Esophagus (tissue), 2 donors: ENCODE data around the gene OSBPL5. TPM values are rescaled to one million over a fixed set of nuclear protein-coding genes. Genes with fewer than 3 reads are reported as not detected.

Source experiments
- H3K27ac ChIP-seq, 2 donors: one replicate each; pipeline ENCODE4 v1.5.1; 2013; ENCODE audit warnings: low read depth in 2 of 2, mild to moderate bottlenecking in 2 of 2, inconsistent platforms in 1 of 2, low read length in 1 of 2, moderate library complexity in 1 of 2
- H3K27me3 ChIP-seq, 2 donors: one replicate each; pipeline ENCODE4 v1.6.1; 2013; ENCODE audit warnings: low read length in 2 of 2, control low read depth in 1 of 2, mild to moderate bottlenecking in 1 of 2; ENCODE audit not compliant: insufficient read depth in 2 of 2, control insufficient read depth in 1 of 2
- H3K36me3 ChIP-seq, 2 donors: one replicate each; pipeline ENCODE4 v1.6.1; 2013; ENCODE audit warnings: low read length in 1 of 2; ENCODE audit not compliant: control insufficient read depth in 2 of 2, insufficient read depth in 2 of 2
- H3K4me1 ChIP-seq, 2 donors: one replicate each; pipeline ENCODE4 v1.6.1; 2013; ENCODE audit warnings: low read length in 1 of 2; ENCODE audit not compliant: control insufficient read depth in 2 of 2, insufficient read depth in 2 of 2
- H3K4me3 ChIP-seq, 2 donors: one replicate each; pipeline ENCODE4 v1.5.1; 2013; ENCODE audit warnings: low read length in 2 of 2, mild to moderate bottlenecking in 2 of 2, low read depth in 1 of 2, moderate library complexity in 1 of 2
- H3K9me3 ChIP-seq, 2 donors: one replicate each; pipeline ENCODE4 v1.6.1; 2013; ENCODE audit warnings: mild to moderate bottlenecking in 2 of 2, low read depth in 1 of 2, low read length in 1 of 2, moderate library complexity in 1 of 2; ENCODE audit not compliant: control insufficient read depth in 2 of 2, insufficient read depth in 1 of 2
- WGBS, 2 donors: extraction: QIAGEN DNeasy Blood & Tissue Kit; methylation state at CpG; one replicate each; pipeline ENCODE4 v1.1.7; 2013; 5-methylcytosine and 5-hydroxymethylcytosine counted together
- polyA plus RNA-seq, 2 donors: library from polyadenylated mRNA; stranded (reverse); fragments of 200-250 nt; gene quantifications; one replicate each; pipeline ENCODE4 v1.2.3, GENCODE V29; 2013
- donor health status: healthy with polysubstance abuse.
- donor health status: Bipolar disorder and iron deficiency.

The OSBPL5 gene
- polyA plus RNA-seq, 2 donors, result 10.4 to 12.6 TPM

- peaks cover 17 to 47% of the 10 kb centered on the region in 2 donors for H3K4me1 ChIP-seq
Measured at GRCh38 chr11:3158821-3159220, 6.3 kb downstream of the OSBPL5 start.

GRCh38 chr11:3158131-3158591 is 6.9 kb downstream of the OSBPL5 start:
- H3K9me3 ChIP-seq, result no peaks in the 10 kb centered on the region
- H3K27ac ChIP-seq, result peak overlapping the region in 1 of 2 donors; percentile 80
- H3K27me3 ChIP-seq, result no peaks in the 10 kb centered on the region
- H3K4me1 ChIP-seq, result peaks cover 17 to 43% of the 10 kb centered on the region in 2 donors
- no peaks in the 10 kb centered on the region for H3K36me3 ChIP-seq
- no peak overlapping the region for H3K4me3 ChIP-seq
- WGBS, 2 donors, result 87 to 88% methylated on average over 18 of the region's 18 CpGs

More at GRCh38 chr11:3158821-3159220, 6.3 kb downstream of the OSBPL5 start:
- H3K4me3 ChIP-seq, result no peak overlapping the region
- 85 to 89% methylated on average over 13 of the region's 13 CpGs for WGBS, 2 donors
- H3K36me3 ChIP-seq, result no peaks in the 10 kb centered on the region
- H3K27ac ChIP-seq, result peak overlapping the region; percentile 47 to 72
- no peaks in the 10 kb centered on the region for H3K9me3 ChIP-seq
- H3K27me3 ChIP-seq, result no peaks in the 10 kb centered on the region

GRCh38 chr11:3157381-3158130 is 7.6 kb downstream of the OSBPL5 start:
- H3K27me3 ChIP-seq, result no peaks in the 10 kb centered on the region
- H3K27ac ChIP-seq, result peak overlapping the region; percentile 16 to 80
- no peaks in the 10 kb centered on the region for H3K36me3 ChIP-seq
- H3K4me3 ChIP-seq, result no peak overlapping the region
- H3K4me1 ChIP-seq, result peaks cover 17 to 43% of the 10 kb centered on the region in 2 donors
- WGBS, 2 donors, result 62 to 79% methylated on average over 22 of the region's 22 CpGs
- H3K9me3 ChIP-seq, result no peaks in the 10 kb centered on the region

DNA sequence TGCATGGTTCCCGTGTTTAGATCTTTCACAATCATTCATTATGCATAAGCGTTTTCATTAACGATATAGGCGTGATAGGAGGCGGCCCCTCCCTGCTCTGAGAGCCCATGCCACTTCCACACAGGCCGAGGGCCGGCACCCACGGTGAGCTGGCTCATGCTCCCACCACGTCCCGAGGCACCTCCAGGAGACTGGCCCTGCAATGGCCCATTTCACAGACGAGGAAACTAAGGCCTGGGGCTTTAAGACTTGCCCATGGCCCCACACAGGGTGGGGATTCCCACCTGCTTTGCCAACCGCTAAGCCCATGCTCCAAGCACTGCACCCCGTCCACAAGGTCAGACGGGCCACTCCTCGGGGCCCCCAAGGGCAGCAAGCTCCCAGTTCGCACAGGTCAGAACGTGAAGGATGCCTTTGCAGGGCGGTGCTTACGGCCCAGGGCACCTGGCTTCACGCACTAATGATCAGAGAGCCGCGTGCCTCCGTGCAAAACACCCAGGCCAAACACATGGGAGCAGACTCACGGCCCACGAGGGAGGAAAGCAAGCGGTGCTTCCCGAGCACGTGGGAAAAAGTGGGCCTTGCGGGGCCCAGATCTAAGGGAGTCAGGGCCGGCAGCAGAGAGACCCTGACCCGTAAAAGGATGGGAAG is 8.3 kb downstream of the OSBPL5 start:
- no peaks in the 10 kb centered on the region for H3K9me3 ChIP-seq

GRCh38 chr11:3156282-3156660 is 8.8 kb downstream of the OSBPL5 start:
- Histone ChIP-seq H3K4me1 (peaks cover 14 to 40% of the 10 kb centered on the region in 2 donors), H3K27me3 (no peaks in the 10 kb centered on the region), H3K36me3 (no peaks in the 10 kb centered on the region), H3K4me3 (no peak overlapping the region), H3K9me3 (no peaks in the 10 kb centered on the region), H3K27ac (peak overlapping the region; percentile 45 to 80)
- 56 to 67% methylated on average over 14 of the region's 14 CpGs for WGBS, 2 donors

More for the DNA sequence above, 8.3 kb downstream of the OSBPL5 start:
- 52% methylated on average over 31 of the region's 31 CpGs for WGBS, 2 donors
- Histone ChIP-seq H3K4me1 (peaks cover 17 to 42% of the 10 kb centered on the region in 2 donors), H3K36me3 (no peaks in the 10 kb centered on the region), H3K27ac (peak overlapping the region; percentile 41 to 80), H3K4me3 (no peak overlapping the region), H3K27me3 (no peaks in the 10 kb centered on the region)

DNA sequence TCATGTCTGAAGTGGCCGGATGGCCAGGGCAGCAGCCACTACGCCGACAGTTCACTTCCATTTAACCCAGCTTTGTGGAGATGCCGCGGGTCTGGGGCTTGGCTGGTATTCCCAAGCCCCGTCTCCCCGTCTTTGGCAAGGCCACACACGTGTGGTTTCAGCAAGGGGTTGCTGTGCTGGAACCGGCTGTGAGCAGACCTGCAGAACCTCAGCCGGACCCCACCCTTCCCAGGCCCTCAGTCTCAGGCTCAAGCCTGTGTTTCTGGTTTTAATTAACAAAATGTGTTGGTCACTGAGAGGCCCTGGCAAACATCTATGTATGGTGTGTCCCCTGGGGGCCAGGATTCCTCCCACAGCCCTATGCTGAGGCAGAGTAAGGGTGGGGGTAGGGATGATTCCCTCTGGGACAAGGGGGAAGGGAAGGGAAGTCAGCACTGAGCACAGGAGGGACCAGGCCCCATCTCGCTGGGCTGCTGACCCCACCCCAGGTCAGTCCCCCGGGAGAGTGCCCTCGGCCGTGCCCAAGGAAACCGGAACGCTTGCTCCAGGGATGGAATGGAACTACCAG is 9.3 kb downstream of the OSBPL5 start:
- no peak overlapping the region for H3K4me3 ChIP-seq
- 66 to 72% methylated on average over 16 of the region's 16 CpGs for WGBS, 2 donors

GRCh38 chr11:3155216-3155615 is 9.9 kb downstream of the OSBPL5 start:
- Histone ChIP-seq H3K4me1 (peaks cover 13 to 34% of the 10 kb centered on the region in 2 donors), H3K4me3 (no peak overlapping the region), H3K27ac (peak overlapping the region; percentile 45 to 80), H3K27me3 (no peaks in the 10 kb centered on the region), H3K9me3 (no peaks in the 10 kb centered on the region), H3K36me3 (no peaks in the 10 kb centered on the region)
- 63 to 65% methylated on average over 3 of the region's 3 CpGs for whole genome bisulfite sequencing, 2 donors

More for the DNA sequence above, 9.3 kb downstream of the OSBPL5 start:
- Histone ChIP-seq H3K4me1 (peaks cover 13 to 37% of the 10 kb centered on the region in 2 donors), H3K36me3 (no peaks in the 10 kb centered on the region), H3K9me3 (no peaks in the 10 kb centered on the region), H3K27ac (peak overlapping the region; percentile 45 to 80), H3K27me3 (no peaks in the 10 kb centered on the region)

DNA sequence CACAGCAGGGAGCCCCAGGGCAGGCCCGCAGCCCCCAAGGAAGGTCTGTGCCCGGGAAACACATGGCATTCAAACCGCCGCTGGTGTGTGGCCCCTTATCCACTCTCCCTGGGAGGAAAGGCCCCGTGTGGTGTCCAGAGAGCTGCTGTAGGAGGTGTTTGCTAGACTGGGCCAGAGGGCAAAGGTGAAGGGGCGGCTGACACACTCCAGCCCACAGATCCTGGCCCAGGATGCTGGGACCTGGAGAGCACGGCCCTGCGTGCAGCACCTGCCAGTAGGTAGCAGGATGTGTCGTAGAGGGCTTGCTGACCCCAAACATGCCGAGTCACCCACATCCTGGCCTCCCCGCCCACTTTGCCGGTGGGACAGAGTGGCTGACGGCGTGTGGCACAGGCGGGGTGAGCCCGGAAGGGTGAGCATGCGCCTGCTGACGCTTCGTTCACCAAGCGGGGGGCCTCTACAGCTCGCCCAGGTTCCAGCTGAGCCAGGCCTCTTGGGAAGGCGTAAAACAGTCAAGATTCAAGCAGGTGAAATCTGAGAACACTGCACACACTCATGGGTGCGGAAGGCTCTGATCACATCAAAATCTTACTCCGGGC is 11.0 kb downstream of the OSBPL5 start:
- no peak overlapping the region for H3K4me3 ChIP-seq
- H3K36me3 ChIP-seq, result no peaks in the 10 kb centered on the region
- 79 to 83% methylated on average over 24 of the region's 24 CpGs for WGBS, 2 donors
- peak overlapping the region; percentile 53 to 64 for H3K27ac ChIP-seq
- H3K4me1 ChIP-seq, result peaks cover 9 to 26% of the 10 kb centered on the region in 2 donors
- no peaks in the 10 kb centered on the region for H3K27me3 ChIP-seq
- H3K9me3 ChIP-seq, result no peaks in the 10 kb centered on the region

DNA sequence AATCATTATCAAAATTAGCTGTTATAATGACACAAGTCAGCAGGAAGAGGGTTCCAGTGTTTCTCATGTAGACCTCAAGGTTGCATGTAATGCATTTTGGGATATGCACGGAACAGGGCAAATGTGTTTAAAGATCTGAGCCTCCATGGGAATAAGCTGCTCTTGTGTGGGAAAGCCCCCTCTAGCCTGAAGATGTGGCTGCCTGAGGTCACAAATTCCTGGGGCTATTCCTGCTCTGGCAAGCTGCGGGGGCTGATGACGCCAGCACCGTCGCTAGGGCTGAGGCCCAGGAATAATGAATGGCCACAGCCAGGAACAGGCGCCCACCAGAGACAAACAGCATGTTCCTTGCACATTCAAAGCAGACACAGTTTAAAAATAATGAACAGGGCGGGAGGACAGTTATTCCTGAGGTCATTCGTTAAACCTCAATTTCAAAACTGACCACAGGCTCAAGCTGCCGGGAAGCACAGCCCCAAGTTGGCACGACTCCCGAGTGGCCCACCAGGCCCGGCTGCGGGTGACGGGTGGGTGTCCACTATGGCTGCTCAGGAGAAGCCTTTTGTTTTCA is 11.7 kb downstream of the OSBPL5 start:
- H3K27me3 ChIP-seq, result no peaks in the 10 kb centered on the region
- no peak overlapping the region for H3K4me3 ChIP-seq
- H3K36me3 ChIP-seq, result no peaks in the 10 kb centered on the region
- H3K4me1 ChIP-seq, result peaks cover 9 to 25% of the 10 kb centered on the region in 2 donors
- 59 to 69% methylated on average over 14 of the region's 14 CpGs for WGBS, 2 donors
- H3K9me3 ChIP-seq, result no peaks in the 10 kb centered on the region
- peak overlapping the region; percentile 53 to 64 for H3K27ac ChIP-seq
